Fibroblast of villous mesenchyme (primary cell): Measurements from ENCODE around the gene SRC. TPM values are rescaled to one million over a fixed set of nuclear protein-coding genes. Genes with fewer than 3 reads are reported as not detected.
"Not testable (repeated sequence)": the region's sequence is repeated elsewhere in the genome, so short reads cannot be mapped to it uniquely, and the experiment has no call there.

Experiments
- DNase-seq: peaks from one replicate; pipeline ENCODE4 v3.0.0-alpha.2; 2010; ENCODE audit warnings: low read depth
- H3K4me3 ChIP-seq: 2 replicates; pipeline ENCODE4 v1.5.1; 2011; ENCODE audit warnings: low read depth, mild to moderate bottlenecking, low read length
- total RNA-seq: library from RNA; depleted of rRNA; stranded (reverse); fragments of >200 nt; gene quantifications from 2 replicates; pipeline ENCODE4 v1.2.3, GENCODE V29; 2012
- TF ChIP-seq, protein P1 (sequence below): IDR thresholded peaks from 2 replicates; pipeline ENCODE4 v1.5.1; 2012; ENCODE audit warnings: low read depth, mild to moderate bottlenecking, low read length; ENCODE audit not compliant: insufficient read depth

Gene SRC
- total RNA-seq, 1 donor = 20.3 TPM

- H3K4me3 ChIP-seq = no peak overlapping the region
- TF ChIP-seq, protein P1, sequence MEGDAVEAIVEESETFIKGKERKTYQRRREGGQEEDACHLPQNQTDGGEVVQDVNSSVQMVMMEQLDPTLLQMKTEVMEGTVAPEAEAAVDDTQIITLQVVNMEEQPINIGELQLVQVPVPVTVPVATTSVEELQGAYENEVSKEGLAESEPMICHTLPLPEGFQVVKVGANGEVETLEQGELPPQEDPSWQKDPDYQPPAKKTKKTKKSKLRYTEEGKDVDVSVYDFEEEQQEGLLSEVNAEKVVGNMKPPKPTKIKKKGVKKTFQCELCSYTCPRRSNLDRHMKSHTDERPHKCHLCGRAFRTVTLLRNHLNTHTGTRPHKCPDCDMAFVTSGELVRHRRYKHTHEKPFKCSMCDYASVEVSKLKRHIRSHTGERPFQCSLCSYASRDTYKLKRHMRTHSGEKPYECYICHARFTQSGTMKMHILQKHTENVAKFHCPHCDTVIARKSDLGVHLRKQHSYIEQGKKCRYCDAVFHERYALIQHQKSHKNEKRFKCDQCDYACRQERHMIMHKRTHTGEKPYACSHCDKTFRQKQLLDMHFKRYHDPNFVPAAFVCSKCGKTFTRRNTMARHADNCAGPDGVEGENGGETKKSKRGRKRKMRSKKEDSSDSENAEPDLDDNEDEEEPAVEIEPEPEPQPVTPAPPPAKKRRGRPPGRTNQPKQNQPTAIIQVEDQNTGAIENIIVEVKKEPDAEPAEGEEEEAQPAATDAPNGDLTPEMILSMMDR = no peak
- DNase-seq = no peak
Observed at GRCh38 chr20:37364013-37364926, 18.3 kb downstream of the SRC start.

DNA sequence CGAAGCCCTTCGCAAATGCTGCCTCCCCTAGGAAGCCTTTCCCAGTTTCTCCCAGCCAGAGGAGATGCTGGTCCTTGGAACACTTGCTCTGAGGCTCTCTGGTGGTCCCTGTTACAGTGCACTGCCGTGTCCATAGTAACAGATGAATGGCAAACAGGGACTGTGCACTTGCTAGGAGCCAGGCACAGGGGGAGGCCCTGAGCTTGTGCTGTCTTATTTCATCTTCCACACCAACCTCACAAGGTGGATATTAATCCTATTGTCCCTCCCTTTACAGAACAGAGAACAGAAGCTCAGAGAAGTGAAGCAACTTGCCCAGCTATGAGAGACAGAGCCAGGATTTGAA lies 19.0 kb downstream of the SRC start:
- TF ChIP-seq, protein P1 = no peak
- no peak for DNase-seq
- no peak overlapping the region for H3K4me3 ChIP-seq

DNA sequence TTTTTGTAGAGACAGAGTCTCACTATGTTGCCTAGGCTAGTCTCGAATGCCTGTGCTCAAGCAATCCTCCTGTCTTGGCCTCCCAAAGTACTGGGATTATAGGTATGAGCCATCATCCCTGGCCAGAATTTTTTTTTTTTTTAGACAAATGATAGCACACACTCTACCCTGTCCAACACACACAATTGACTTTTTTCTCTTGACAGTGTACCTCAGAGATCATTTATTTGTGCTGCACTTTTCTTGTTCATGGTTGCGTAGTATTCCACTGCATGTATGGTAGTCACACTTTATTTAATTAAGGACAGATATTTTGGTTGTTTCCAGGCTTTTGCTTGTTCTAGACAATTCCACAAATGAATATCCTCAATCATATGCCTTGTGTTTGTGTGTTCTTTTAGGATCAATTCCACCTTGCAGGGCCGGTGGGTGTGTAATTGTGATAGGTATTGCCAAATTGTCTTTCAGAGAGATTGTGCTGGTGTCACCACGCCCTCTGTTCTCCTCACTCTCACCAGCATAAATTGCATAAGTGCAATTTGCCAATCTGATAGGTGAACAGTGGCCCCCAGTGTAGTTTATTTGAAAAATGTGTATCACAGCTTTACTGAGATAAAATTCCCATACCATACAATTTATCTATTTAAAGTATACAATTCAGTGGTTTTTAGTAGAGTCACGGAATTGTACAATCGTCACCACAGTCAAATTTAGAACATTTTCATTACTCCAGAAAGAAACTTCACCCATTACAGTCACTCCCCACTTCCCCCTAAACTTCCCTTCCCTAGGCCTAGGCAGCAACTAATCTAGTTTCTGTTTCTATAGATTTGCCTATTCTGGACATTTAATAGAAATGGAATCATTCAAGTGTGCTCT lies 20.1 kb downstream of the SRC start:
- no peak overlapping the region for H3K4me3 ChIP-seq
- TF ChIP-seq, protein P1 = no peak
- DNase-seq = no peak

DNA sequence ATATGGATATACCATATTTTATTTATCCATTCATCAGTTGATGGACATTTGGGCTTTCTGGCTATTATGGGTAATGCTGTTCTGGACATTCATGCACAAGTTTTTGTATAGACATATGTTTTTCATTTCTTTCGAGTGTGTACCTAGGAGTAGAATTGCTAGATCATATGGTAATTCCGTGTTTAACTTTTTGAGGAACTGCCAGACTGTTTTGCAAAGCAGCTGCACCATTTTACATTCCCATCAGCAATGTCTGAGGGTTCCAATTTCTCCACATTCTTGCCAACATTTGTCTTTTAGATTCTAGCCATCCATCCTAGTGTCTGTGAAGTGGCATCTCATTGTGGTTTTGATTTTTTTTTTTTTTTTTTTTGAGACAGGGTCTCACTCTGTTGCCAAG lies 20.8 kb downstream of the SRC start:
- DNase-seq = no peak
- no peak overlapping the region for H3K4me3 ChIP-seq
- TF ChIP-seq, protein P1 = no peak

GRCh38 chr20:37369846-37370245 lies 23.9 kb downstream of the SRC start:
- no peak for DNase-seq
- TF ChIP-seq, protein P1 = no peak
- H3K4me3 ChIP-seq = no peak overlapping the region

GRCh38 chr20:37371845-37372244 lies 25.9 kb downstream of the SRC start:
- DNase-seq = not testable (repeated sequence)

DNA sequence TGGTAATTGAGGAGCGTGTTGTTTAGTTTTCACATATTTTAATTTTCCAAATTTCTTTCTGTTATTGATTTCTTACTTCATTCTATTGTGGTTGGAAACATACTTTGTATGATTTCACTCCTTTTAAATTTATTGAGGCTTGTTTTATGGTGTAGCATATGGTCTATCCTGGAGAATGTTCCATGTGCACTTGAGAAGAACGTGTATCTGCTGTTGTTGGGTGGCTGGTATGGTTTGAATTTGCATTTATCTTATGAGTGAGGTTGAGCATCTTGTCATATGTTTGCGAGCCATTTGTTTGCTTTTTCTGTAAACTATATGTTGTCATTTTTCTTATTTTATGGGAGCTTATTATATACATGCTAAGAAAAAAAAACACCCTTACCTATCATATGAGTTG lies 26.5 kb downstream of the SRC start:
- no peak for DNase-seq
- no peak overlapping the region for H3K4me3 ChIP-seq
- TF ChIP-seq, protein P1 = no peak

More at GRCh38 chr20:37371845-37372244, 25.9 kb downstream of the SRC start:
- H3K4me3 ChIP-seq = not testable (repeated sequence)
